Measurements from ENCODE around the gene PPP1R14C. TPM values are rescaled to one million over a fixed set of nuclear protein-coding genes. Genes with fewer than 3 reads are reported as not detected.
A peak's percentile ranks its signal among the peaks of the same experiment; 100 is the strongest.

Gene PPP1R14C
- total RNA-seq, 1 donor = 3.6 TPM

DNA sequence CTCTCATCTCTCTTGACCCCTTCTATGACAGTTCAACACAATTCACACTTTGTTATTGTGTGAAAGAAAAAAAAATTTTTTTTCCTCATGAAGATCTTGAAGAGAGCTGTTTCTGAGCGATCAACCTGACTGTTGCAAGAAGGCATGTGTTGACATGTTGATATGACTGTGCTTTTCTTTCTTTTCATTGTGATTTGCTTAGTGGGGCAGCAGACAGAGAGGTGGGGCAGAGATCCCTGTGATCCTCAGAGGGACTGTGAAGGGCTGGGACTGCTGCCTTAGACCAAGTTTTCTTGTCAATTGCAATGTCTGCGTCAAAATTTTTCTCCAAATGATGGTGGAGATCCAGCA lies 155.2 kb downstream of the PPP1R14C start:
- no peak overlapping the region for H3K4me3 ChIP-seq (ENCODE audit: insufficient read depth, low read length)
- H3K27ac ChIP-seq (ENCODE audit: low read depth, low read length) = peak overlapping the region; percentile 86
- H3K36me3 ChIP-seq (ENCODE audit: insufficient read depth, low read length) = no peaks in the 10 kb centered on the region
- H3K9me3 ChIP-seq (ENCODE audit: low read depth, low read length) = no peaks in the 10 kb centered on the region
- H3K27me3 ChIP-seq (ENCODE audit: insufficient read depth, low read length) = no peaks in the 10 kb centered on the region
- H3K4me2 ChIP-seq (ENCODE audit: insufficient read depth, low read length) = peak overlapping the region; percentile 30
- peak overlapping the region; percentile 4 for H2AFZ ChIP-seq (ENCODE audit: low read length)
- H4K20me1 ChIP-seq (ENCODE audit: insufficient read depth, low read length) = no peaks in the 10 kb centered on the region
- H3K4me1 ChIP-seq (ENCODE audit: insufficient read depth, low read length) = peaks cover 40% of the 10 kb centered on the region
- TF ChIP-seq, protein P1, sequence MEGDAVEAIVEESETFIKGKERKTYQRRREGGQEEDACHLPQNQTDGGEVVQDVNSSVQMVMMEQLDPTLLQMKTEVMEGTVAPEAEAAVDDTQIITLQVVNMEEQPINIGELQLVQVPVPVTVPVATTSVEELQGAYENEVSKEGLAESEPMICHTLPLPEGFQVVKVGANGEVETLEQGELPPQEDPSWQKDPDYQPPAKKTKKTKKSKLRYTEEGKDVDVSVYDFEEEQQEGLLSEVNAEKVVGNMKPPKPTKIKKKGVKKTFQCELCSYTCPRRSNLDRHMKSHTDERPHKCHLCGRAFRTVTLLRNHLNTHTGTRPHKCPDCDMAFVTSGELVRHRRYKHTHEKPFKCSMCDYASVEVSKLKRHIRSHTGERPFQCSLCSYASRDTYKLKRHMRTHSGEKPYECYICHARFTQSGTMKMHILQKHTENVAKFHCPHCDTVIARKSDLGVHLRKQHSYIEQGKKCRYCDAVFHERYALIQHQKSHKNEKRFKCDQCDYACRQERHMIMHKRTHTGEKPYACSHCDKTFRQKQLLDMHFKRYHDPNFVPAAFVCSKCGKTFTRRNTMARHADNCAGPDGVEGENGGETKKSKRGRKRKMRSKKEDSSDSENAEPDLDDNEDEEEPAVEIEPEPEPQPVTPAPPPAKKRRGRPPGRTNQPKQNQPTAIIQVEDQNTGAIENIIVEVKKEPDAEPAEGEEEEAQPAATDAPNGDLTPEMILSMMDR (IDR thresholded peaks at IDR 0.05; ENCODE audit: extremely low read depth, low read depth, low read length) = no peak
- H3K79me2 ChIP-seq (ENCODE audit: insufficient read depth, low read length) = no peaks in the 10 kb centered on the region
- DNase-seq (ENCODE audit: insufficient read length, low spot score, missing footprints) = no peak

DNA sequence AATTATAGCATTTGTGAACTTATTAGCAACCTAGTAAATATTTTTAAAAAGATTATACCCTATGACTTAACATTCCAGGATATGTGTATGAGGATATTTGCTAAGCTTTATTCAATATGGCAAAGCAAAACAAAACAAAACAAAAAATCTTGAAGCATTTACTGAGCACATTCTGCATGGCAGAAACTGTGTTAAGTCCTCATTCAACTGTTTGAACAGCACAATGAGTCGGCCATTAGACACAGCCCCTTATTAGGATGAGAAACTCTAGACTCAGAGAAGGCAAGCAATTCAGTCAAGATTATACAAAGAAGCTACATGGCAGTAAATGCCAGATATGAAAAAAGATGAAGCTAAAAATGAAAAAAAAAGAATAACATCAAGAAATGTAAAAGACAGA lies 155.8 kb downstream of the PPP1R14C start:
- no peaks in the 10 kb centered on the region for H3K79me2 ChIP-seq (ENCODE audit: insufficient read depth, low read length)
- H3K9me3 ChIP-seq (ENCODE audit: low read depth, low read length) = no peaks in the 10 kb centered on the region

More for the DNA sequence above, 155.8 kb downstream of the PPP1R14C start:
- Histone ChIP-seq H3K4me1 (ENCODE audit: insufficient read depth, low read length) (peaks cover 33% of the 10 kb centered on the region), H4K20me1 (ENCODE audit: insufficient read depth, low read length) (no peaks in the 10 kb centered on the region), H3K27ac (ENCODE audit: low read depth, low read length) (no peak overlapping the region), H3K4me2 (ENCODE audit: insufficient read depth, low read length) (no peak overlapping the region), H2AFZ (ENCODE audit: low read length) (no peak overlapping the region), H3K27me3 (ENCODE audit: insufficient read depth, low read length) (no peaks in the 10 kb centered on the region), H3K4me3 (ENCODE audit: insufficient read depth, low read length) (no peak overlapping the region), H3K36me3 (ENCODE audit: insufficient read depth, low read length) (no peaks in the 10 kb centered on the region)
- DNase-seq (ENCODE audit: insufficient read length, low spot score, missing footprints) = no peak
- TF ChIP-seq, protein P1 (IDR thresholded peaks at IDR 0.05; ENCODE audit: extremely low read depth, low read depth, low read length) = no peak

Small RNA genes within 50 kb of the gene (small RNA-seq; reads per million reads assigned to genes)
- gene RF01210 = not detected

Other genes with a start within 250 kb of the PPP1R14C start
- gene RAET1E, start 244.9 kb upstream of the PPP1R14C start, total RNA-seq = 0.36 and 0.88 TPM in 2 replicates
- gene RAET1G, start 219.9 kb upstream of the PPP1R14C start, total RNA-seq = 1.5 and 1.8 TPM in 2 replicates
- 2.5 and 3.2 TPM in 2 replicates for gene ULBP2, start 201.0 kb upstream of the PPP1R14C start, total RNA-seq
- gene ULBP1, start 179.1 kb upstream of the PPP1R14C start, total RNA-seq = 0.72 and 0.88 TPM in 2 replicates
- not detected in 2 replicates for gene RAET1L, start 117.5 kb upstream of the PPP1R14C start, total RNA-seq
- 11.2 and 12.7 TPM in 2 replicates for gene ULBP3, start 73.9 kb upstream of the PPP1R14C start, total RNA-seq
- not detected in 2 replicates for gene IYD, start 226.0 kb downstream of the PPP1R14C start, total RNA-seq